ENCODE results near the gene NFE2L3.

Gene NFE2L3, protein sequence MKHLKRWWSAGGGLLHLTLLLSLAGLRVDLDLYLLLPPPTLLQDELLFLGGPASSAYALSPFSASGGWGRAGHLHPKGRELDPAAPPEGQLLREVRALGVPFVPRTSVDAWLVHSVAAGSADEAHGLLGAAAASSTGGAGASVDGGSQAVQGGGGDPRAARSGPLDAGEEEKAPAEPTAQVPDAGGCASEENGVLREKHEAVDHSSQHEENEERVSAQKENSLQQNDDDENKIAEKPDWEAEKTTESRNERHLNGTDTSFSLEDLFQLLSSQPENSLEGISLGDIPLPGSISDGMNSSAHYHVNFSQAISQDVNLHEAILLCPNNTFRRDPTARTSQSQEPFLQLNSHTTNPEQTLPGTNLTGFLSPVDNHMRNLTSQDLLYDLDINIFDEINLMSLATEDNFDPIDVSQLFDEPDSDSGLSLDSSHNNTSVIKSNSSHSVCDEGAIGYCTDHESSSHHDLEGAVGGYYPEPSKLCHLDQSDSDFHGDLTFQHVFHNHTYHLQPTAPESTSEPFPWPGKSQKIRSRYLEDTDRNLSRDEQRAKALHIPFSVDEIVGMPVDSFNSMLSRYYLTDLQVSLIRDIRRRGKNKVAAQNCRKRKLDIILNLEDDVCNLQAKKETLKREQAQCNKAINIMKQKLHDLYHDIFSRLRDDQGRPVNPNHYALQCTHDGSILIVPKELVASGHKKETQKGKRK

DNA sequence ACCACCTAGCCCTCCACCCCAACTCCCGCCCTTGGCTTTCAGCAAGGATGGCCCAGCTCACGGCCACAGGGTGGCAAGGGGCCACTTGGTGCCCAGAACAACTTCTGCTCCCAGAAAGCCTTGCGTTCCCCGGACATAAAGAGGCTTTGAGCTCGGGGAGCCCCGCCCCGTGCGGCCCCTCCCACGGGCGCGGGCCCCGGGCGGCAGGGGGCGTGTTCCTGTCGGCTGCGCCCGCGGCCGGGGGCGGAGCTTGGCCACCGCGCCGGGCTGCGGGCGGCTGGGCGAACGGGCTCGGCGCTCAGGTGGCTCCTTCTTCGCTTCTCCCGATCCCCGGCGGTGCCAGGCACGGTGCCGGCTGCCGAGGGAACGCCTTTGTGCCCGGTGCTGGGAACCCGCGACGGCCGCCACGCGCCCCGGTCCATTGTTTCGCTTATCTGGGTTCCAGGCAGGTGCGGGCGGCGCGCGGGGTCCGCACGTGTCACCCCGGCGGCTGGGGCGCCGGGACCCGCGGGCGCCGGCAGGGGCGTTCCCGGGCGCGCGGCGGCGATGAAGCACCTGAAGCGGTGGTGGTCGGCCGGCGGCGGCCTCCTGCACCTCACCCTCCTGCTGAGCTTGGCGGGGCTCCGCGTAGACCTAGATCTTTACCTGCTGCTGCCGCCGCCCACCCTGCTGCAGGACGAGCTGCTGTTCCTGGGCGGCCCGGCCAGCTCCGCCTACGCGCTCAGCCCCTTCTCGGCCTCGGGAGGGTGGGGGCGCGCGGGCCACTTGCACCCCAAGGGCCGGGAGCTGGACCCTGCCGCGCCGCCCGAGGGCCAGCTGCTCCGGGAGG is at the start of gene NFE2L3:
NFE2L3 (plus strand) TSS at position 246 of the 829 bp plus-strand sequence; CDS start at position 547, 301 bp downstream.
- H3K27me3 ChIP-seq (ENCODE audit: insufficient read depth, low read length, poor library complexity) = no peaks in the 10 kb centered on the region
- H3K9ac ChIP-seq (ENCODE audit: low read depth, low read length) = no peak within 1 kb of the TSS
- H3K79me2 ChIP-seq (ENCODE audit: insufficient read depth, low read length) = no peaks in the 10 kb centered on the region
- no peaks in the 10 kb centered on the region for H4K20me1 ChIP-seq (ENCODE audit: insufficient read depth, low read length)
- peaks cover 20% of the 10 kb centered on the region for H3K4me1 ChIP-seq (ENCODE audit: insufficient read depth, low read length)
- ATAC-seq (ENCODE audit: insufficient read depth, low read depth) (no peak), DNase-seq (no peak)
- H3K36me3 ChIP-seq (ENCODE audit: insufficient read depth, low read length) = no peaks in the 10 kb centered on the region
- no peak within 1 kb of the TSS for H3K27ac ChIP-seq (ENCODE audit: low read length)
- no peak within 1 kb of the TSS for H2AFZ ChIP-seq (ENCODE audit: low read depth, low read length)
- H3K4me2 ChIP-seq (ENCODE audit: insufficient read depth, low read length) = no peak within 1 kb of the TSS
- H3K4me3 ChIP-seq (ENCODE audit: low read depth in 1 of 2, low read length in 2 of 2) = no peak within 1 kb of the TSS
- TF ChIP-seq, protein P1, sequence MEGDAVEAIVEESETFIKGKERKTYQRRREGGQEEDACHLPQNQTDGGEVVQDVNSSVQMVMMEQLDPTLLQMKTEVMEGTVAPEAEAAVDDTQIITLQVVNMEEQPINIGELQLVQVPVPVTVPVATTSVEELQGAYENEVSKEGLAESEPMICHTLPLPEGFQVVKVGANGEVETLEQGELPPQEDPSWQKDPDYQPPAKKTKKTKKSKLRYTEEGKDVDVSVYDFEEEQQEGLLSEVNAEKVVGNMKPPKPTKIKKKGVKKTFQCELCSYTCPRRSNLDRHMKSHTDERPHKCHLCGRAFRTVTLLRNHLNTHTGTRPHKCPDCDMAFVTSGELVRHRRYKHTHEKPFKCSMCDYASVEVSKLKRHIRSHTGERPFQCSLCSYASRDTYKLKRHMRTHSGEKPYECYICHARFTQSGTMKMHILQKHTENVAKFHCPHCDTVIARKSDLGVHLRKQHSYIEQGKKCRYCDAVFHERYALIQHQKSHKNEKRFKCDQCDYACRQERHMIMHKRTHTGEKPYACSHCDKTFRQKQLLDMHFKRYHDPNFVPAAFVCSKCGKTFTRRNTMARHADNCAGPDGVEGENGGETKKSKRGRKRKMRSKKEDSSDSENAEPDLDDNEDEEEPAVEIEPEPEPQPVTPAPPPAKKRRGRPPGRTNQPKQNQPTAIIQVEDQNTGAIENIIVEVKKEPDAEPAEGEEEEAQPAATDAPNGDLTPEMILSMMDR (IDR thresholded peaks at IDR 0.05; ENCODE audit: borderline replicate concordance, extremely low read depth, low read length, poor library complexity, severe bottlenecking) = no peak
- no peak for TF ChIP-seq EZH2 (IDR thresholded peaks at IDR 0.05; ENCODE audit: borderline replicate concordance, low read depth, low read length, severe bottlenecking)
- H3K9me3 ChIP-seq (ENCODE audit: insufficient read depth, low read length, severe bottlenecking) = no peaks in the 10 kb centered on the region

DNA sequence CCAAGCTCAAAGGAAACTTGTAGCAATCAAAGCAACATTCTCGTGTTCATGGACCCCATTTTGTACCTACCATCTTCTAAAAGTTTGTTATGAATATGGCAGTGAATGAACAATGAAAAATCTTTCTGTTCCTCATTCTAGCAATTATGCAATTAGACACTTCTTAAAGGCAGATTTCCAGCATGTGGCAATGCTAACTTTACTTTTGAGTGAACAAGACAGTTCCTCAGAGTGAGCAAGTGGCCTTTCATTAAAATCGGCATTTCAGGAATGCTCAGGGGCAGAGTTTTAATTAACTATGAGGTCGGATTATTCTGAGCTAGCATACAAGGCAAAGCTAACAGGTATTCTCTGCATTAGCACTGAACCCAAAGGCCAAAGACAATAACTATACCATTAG is 48.4 kb upstream of the NFE2L3 start:
- H3K4me1 ChIP-seq (ENCODE audit: insufficient read depth, low read length) = no peaks in the 10 kb centered on the region
- H3K4me2 ChIP-seq (ENCODE audit: insufficient read depth, low read length) = no peak overlapping the region
- DNase-seq = no peak
- H3K9me3 ChIP-seq (ENCODE audit: insufficient read depth, low read length, severe bottlenecking) = no peaks in the 10 kb centered on the region
- no peaks in the 10 kb centered on the region for H4K20me1 ChIP-seq (ENCODE audit: insufficient read depth, low read length)
- TF ChIP-seq, protein P1 (IDR thresholded peaks at IDR 0.05; ENCODE audit: borderline replicate concordance, extremely low read depth, low read length, poor library complexity, severe bottlenecking) = no peak
- no peak overlapping the region for H3K4me3 ChIP-seq (ENCODE audit: low read depth in 1 of 2, low read length in 2 of 2)
- H3K79me2 ChIP-seq (ENCODE audit: insufficient read depth, low read length) = no peaks in the 10 kb centered on the region
- H2AFZ ChIP-seq (ENCODE audit: low read depth, low read length) = no peak overlapping the region
- no peaks in the 10 kb centered on the region for H3K27me3 ChIP-seq (ENCODE audit: insufficient read depth, low read length, poor library complexity)
- no peak for ATAC-seq (ENCODE audit: insufficient read depth, low read depth)
- no peak overlapping the region for H3K9ac ChIP-seq (ENCODE audit: low read depth, low read length)
- H3K36me3 ChIP-seq (ENCODE audit: insufficient read depth, low read length) = no peaks in the 10 kb centered on the region
- no peak overlapping the region for H3K27ac ChIP-seq (ENCODE audit: low read length)

DNA sequence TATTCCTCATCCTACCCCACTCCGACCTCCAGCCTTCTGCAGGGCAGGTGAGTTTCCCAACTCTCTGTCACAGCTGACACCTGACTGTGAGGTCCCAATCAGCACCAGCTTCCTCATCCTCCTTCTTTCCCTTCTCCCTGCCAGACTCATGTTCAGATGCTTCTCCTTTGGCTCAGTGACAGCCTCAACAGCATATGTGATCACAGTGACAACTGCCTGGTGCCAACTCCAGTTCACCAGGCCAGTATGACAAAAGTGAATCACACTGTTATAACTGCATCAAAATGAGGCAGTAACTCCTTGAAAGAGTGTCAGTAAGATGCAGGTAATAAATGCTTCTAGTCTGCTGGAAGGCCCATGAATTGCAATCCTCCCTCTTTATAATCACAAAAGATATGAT is 46.8 kb upstream of the NFE2L3 start:
- H3K27ac ChIP-seq (ENCODE audit: low read length) = no peak overlapping the region
- no peaks in the 10 kb centered on the region for H3K4me1 ChIP-seq (ENCODE audit: insufficient read depth, low read length)
- no peaks in the 10 kb centered on the region for H4K20me1 ChIP-seq (ENCODE audit: insufficient read depth, low read length)
- DNase-seq (no peak), ATAC-seq (ENCODE audit: insufficient read depth, low read depth) (no peak)
- no peaks in the 10 kb centered on the region for H3K27me3 ChIP-seq (ENCODE audit: insufficient read depth, low read length, poor library complexity)
- H3K79me2 ChIP-seq (ENCODE audit: insufficient read depth, low read length) = no peaks in the 10 kb centered on the region
- no peak for TF ChIP-seq EZH2 (IDR thresholded peaks at IDR 0.05; ENCODE audit: borderline replicate concordance, low read depth, low read length, severe bottlenecking)
- TF ChIP-seq, protein P1 (IDR thresholded peaks at IDR 0.05; ENCODE audit: borderline replicate concordance, extremely low read depth, low read length, poor library complexity, severe bottlenecking) = no peak
- H3K36me3 ChIP-seq (ENCODE audit: insufficient read depth, low read length) = no peaks in the 10 kb centered on the region
- no peak overlapping the region for H3K9ac ChIP-seq (ENCODE audit: low read depth, low read length)
- H3K9me3 ChIP-seq (ENCODE audit: insufficient read depth, low read length, severe bottlenecking) = no peaks in the 10 kb centered on the region
- no peak overlapping the region for H2AFZ ChIP-seq (ENCODE audit: low read depth, low read length)
- H3K4me2 ChIP-seq (ENCODE audit: insufficient read depth, low read length) = no peak overlapping the region
- H3K4me3 ChIP-seq (ENCODE audit: low read depth in 1 of 2, low read length in 2 of 2) = no peak overlapping the region

All from DND-41 (cell line).